ENCODE data around the gene SIX2. TPM values are rescaled to one million over a fixed set of nuclear protein-coding genes. Genes with fewer than 3 reads are reported as not detected.

The SIX2 gene
- total RNA-seq, 1 donor from 2014 or later: not detected

GRCh38 chr2:45020439-45020838 lies 11.2 kb upstream of the SIX2 start:
- DNase-seq (ENCODE audit: low read depth in 2 of 2): no peak

- DNase-seq (ENCODE audit: low read depth in 2 of 2): no peak
Observed at GRCh38 chr2:45018023-45018422, 8.8 kb upstream of the SIX2 start.

DNA sequence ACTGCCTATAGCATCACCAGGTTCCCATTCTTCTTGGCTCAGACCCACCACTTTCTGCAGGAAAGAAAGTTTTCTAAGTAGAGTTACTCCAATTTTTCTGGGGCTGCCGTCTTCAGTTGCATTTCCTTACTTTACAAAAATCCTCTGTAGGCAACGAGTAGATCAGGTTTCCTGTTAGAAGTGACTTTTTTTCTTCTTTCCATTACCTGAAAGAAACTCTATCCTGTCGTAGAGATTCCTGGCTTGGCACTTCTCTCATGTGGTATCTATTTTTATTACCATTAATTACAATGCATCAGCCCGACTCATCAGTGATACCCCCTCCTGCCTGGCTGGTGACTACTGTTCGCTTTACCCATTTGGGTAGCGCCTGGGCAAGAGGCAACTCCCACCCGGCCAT lies 5.6 kb upstream of the SIX2 start:
- DNase-seq (ENCODE audit: low read depth in 2 of 2): no peak

GRCh38 chr2:45014016-45014702 lies 4.9 kb upstream of the SIX2 start:
- peak; percentile 36 to 70 for DNase-seq (ENCODE audit: low read depth in 2 of 2)

DNA sequence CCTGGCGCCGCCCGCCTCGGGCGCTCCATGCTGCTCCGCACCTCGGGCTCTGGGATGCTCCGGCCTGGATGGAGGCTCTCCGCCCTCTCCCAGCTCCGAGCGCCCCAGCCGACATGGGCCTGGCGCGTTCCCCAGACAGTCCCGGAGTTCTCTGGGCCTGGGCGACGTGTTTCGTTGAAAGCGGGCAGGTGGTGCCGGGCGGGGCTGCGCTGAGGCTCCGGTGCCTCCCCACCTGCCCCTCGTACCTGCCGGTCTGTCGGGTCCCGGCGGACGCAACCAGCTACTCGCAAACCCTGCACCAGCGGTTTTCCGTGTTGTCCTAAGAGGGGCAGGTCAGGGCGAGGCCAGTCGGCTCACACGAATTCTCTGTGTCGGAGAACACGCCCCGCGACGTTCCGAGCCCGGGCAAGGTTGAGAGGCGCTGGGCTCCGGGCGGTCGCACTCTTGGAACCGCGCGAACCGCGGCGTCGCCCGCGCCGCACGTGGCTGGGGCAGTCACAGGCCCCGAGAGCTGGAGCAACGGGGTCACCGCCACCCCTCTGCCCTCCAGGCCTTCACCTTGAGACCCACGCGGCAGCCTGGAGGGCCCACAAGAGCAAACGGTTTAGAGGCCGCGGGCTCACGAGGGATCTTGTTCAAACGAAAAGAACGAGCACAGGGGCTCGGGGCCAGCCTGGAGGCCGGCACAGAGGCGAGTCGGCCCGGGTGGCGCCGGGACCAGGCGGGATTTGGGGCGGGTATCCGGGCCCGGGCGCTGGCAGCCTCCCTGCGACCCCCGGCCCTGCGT lies 4.2 kb upstream of the SIX2 start:
- DNase-seq (ENCODE audit: low read depth in 2 of 2): no peak

GRCh38 chr2:45012733-45013132 lies 3.5 kb upstream of the SIX2 start:
- DNase-seq (ENCODE audit: low read depth in 2 of 2): no peak

- no peak for DNase-seq (ENCODE audit: low read depth in 2 of 2)
Observed at GRCh38 chr2:45011621-45012602, 2.7 kb upstream of the SIX2 start.

- no peak for DNase-seq (ENCODE audit: low read depth in 2 of 2)
Observed at GRCh38 chr2:45011121-45011520, 1.9 kb upstream of the SIX2 start.

DNA sequence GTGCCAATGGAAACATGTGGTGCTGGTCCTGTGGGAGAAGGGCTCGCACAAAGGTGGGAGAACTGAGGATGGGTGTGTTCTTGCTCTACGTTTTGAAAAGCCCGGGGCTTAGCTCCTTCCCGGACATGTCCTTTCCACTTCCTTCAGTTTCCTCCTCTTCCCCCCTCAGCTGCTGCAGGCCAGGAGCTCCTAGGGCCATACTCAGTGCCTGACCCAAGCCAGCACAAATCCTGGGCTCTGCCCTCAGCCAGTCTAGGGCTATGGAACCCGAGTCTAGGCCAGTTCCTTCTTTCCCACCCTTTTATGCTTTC lies 1.4 kb upstream of the SIX2 start:
- DNase-seq (ENCODE audit: low read depth in 2 of 2): no peak

DNA sequence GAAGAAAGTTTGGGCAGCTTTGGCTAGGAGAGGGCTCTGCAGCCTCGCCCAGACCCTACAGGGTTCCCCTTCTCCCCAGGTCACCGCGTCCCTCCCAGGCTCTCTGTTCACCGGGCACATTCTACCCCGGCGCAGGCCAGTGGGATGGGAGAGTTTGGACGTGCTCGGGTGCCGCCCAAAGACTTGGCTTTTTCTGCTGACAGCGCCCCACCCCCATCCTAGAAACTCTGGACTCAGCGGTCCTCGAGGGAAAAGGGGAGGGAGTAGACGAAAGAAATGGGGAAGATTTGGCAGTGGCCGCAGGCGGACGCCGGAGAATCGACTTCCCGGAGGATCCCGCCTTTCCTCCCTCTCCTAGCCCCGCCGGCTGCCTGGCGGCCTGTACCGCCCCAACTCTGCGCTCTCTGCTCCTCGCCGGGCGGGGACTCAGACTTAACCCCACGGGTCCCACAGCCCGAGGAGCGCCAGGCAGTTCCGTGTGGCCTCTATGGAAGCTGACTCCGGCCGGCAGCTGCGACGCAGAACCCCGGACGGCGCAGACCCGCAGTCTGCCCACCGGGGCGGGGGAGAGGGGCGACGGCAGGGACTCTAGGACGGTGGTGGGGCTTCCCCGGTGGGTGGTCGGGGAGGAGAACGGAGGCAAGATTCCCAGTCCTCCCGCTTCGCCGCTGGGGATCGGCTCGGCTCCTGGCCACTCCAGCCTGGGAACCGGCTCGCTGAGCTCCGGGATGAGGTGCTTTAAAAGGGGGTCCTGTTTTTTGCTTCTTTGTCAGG lies 863 bp upstream of the SIX2 start:
- DNase-seq (ENCODE audit: low read depth in 2 of 2): peak in 1 of 2 donors; percentile 29

- DNase-seq (ENCODE audit: low read depth in 2 of 2): peak; percentile 21 to 38
Observed at GRCh38 chr2:45008296-45009129, 739 bp downstream of the SIX2 start.

DNA sequence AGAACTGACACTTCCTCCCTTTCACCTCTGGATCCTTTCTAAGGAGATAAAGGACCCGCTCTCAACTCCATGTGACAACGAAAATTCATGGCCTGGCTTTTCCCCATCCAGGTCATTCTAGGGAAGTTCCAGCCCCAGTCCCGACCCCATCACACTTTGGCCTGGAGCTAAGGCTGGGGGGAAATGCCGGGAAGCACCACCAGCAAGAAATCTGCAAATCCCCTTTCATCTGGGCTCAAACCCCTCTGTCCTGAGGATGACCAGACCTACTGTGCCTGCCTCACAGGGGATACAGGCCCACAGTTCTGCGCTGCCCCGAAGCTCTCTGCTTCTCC lies 1.3 kb downstream of the SIX2 start:
- DNase-seq (ENCODE audit: low read depth in 2 of 2): no peak

- DNase-seq (ENCODE audit: low read depth in 2 of 2): no peak
Observed at GRCh38 chr2:45006942-45007287, 2.3 kb downstream of the SIX2 start.

GRCh38 chr2:45006041-45006941 lies 3.0 kb downstream of the SIX2 start:
- DNase-seq (ENCODE audit: low read depth in 2 of 2): no peak

DNA sequence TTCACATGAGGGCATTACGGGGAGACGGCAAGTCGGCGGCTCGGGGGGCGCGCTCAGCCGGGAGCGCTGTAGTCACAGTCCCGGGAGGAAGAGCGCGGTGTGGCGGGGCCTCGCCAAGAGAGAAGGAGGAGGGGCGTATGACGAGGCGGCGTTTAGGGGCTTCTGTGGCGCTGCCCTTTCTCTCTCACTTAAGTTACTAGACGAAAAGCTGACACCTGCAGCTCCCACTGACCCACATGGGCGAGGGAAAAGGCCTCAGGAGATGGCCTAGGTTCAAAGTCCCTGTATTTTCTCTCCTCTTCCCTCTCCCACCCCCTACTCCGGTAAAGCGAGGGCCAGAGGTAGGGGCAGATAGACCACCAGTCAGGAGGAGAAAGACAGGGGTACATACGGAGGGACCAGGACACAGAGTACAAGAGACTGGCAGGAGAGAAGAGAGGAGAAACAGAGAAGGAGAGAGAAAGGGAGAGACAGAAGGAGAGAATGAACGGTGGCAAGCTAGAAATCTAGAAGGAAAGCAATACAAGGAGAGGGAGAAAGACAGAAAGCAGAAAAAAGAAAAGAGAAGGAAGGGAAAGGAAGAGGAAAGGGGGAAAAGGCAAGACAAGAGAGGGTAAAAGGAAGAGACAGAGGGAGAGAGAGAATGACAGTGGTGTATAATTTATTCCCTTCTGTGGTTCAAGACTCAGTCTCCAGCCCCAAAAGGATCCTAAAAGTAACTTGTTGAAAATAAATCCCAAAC lies 3.8 kb downstream of the SIX2 start:
- no peak for DNase-seq (ENCODE audit: low read depth in 2 of 2)

DNA sequence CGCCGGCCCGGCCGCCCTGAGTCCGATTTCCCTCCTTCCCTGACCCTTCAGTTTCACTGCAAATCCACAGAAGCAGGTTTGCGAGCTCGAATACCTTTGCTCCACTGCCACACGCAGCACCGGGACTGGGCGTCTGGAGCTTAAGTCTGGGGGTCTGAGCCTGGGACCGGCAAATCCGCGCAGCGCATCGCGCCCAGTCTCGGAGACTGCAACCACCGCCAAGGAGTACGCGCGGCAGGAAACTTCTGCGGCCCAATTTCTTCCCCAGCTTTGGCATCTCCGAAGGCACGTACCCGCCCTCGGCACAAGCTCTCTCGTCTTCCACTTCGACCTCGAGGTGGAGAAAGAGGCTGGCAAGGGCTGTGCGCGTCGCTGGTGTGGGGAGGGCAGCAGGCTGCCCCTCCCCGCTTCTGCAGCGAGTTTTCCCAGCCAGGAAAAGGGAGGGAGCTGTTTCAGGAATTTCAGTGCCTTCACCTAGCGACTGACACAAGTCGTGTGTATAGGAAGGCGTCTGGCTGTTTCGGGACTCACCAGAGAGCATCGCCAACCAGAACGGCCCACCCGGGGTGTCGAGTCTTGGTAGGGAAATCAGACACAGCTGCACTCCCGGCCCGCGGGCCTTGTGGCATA lies 4.6 kb downstream of the SIX2 start:
- no peak for DNase-seq (ENCODE audit: low read depth in 2 of 2)

DNA sequence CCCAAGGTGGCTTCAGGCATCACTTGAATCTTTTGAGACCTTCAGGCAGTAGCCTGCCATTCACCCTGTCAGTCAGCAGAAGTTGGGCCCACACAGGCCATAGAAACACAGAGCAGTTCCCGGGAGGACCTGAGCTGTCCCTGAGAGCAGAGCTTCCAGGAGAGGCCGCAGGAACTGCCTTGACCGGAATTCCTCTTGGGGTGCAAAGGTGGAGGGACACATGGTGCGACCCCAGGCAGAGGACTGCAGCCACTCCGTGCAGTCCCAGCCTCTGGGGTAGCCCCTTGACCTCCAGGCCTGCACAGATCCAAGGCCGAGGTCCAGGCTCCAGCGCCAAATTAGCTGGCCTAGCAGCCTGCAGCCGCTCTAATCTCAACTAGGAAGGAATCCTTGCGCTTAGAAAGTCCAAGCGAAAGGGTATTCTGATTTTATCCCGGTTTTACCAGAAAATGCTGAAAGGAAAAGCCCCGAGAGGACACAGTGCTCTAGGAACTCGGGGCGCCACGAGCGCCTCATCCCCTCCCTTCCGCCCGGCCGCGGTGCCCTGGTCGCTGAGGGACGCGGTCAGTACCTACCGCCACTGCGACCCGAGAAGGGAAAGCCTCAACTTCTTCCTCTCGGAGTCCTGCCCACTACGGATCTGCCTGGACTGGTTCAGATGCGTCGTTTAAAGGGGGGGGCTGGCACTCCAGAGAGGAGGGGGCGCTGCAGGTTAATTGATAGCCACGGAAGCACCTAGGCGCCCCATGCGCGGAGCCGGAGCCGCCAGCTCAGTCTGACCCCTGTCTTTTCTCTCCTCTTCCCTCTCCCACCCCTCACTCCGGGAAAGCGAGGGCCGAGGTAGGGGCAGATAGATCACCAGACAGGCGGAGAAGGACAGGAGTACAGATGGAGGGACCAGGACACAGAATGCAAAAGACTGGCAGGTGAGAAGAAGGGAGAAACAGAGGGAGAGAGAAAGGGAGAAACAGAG lies 5.4 kb downstream of the SIX2 start:
- DNase-seq (ENCODE audit: low read depth in 2 of 2): no peak

Data from lung microvascular endothelial cell (primary cell).